Activated B cell treated with CpG ODN at 0.5 μM for 24 hours (primary cell): ENCODE measurements around the gene ASGR1. TPM values are rescaled to one million over a fixed set of nuclear protein-coding genes. Genes with fewer than 3 reads are reported as not detected.

Source experiments
- ATAC-seq: fragments of 200-7000 bp; cut with Tn5 transposase; one replicate; pipeline ENCODE4 v1.10.0; 2021; ENCODE audit warnings: low read depth, mild to moderate bottlenecking, moderate library complexity
- CTCF ChIA-PET: fragments of 350-600 bp; sonication (Branson Sonifier 250); formaldehyde crosslinking; loops from one replicate; lab custom pipeline; 2021; ENCODE audit warnings: antibody characterized with exemption; lab: Charles Lee
- POLR2A ChIA-PET: fragments of 350-600 bp; sonication (Branson Sonifier 250); formaldehyde crosslinking; loops from one replicate; lab custom pipeline; 2021; ENCODE audit warnings: antibody characterized with exemption; lab: Charles Lee
- DNase-seq: peaks from one replicate; pipeline ENCODE4 v3.0.0; 2022
- H3K27ac Mint-ChIP-seq: one replicate; pipeline ENCODE4 v1.8.0; 2020; ENCODE audit warnings: mixed read lengths
- H3K27me3 Mint-ChIP-seq: one replicate; pipeline ENCODE4 v1.8.0; 2021; ENCODE audit warnings: mixed read lengths
- H3K36me3 Mint-ChIP-seq: one replicate; pipeline ENCODE4 v1.8.0; 2021; ENCODE audit warnings: low read depth, mixed read lengths
- H3K4me1 Mint-ChIP-seq: one replicate; pipeline ENCODE4 v1.8.0; 2021; ENCODE audit warnings: mixed read lengths
- H3K4me3 Mint-ChIP-seq: one replicate; pipeline ENCODE4 v1.8.0; 2020; ENCODE audit warnings: mild to moderate bottlenecking, mixed read lengths
- H3K9me3 Mint-ChIP-seq: one replicate; pipeline ENCODE4 v1.8.0; 2020; ENCODE audit warnings: mixed read lengths
- CTCF ChIP-seq: fragments of 200-600 bp; IDR thresholded peaks from one replicate; pipeline ENCODE4 v1.8.0; 2022; ENCODE audit warnings: antibody characterized with exemption, mild to moderate bottlenecking
- intact Hi-C: fragments of 100-400 bp; cut with micrococcal nuclease; formaldehyde crosslinking; loops from one replicate; pipeline ENCODE4 v1.15.1; 2024
- total RNA-seq: library from RNA; stranded (reverse); gene quantifications from 2 replicates; pipeline ENCODE4 v1.2.3, GENCODE V29; 2022

Gene ASGR1
- not detected in 2 replicates for total RNA-seq

- Mint-ChIP-seq H3K9me3 (no peaks in the 10 kb centered on the region), H3K4me1 (peaks cover 9% of the 10 kb centered on the region), H3K4me3 (no peak within 1 kb of the TSS), H3K27ac (no peak within 1 kb of the TSS), H3K27me3 (peaks cover 15% of the 10 kb centered on the region), H3K36me3 (no peaks in the 10 kb centered on the region)
- ATAC-seq (no peak), DNase-seq (no peak)
- POLR2A ChIA-PET = no interaction called here
- intact Hi-C loops = no loop called here
- no peak for TF ChIP-seq CTCF
- CTCF ChIA-PET = interaction anchor here (1.7 kb wide), 1 partner anchor 175 kb away, joined by 3 read pairs; no protein-coding TSS in a partner anchor
These were observed at the start of gene ASGR1 for GRCh38 chr17:7179317-7180254. Gene ASGR1 (minus strand): TSS chr17:7179370. CDS start chr17:7178563, 807 bp downstream.

- Mint-ChIP-seq H3K4me1 (peaks cover 22% of the 10 kb centered on the region), H3K4me3 (no peak overlapping the region), H3K36me3 (peaks cover 64% of the 10 kb centered on the region), H3K9me3 (no peaks in the 10 kb centered on the region), H3K27me3 (no peaks in the 10 kb centered on the region), H3K27ac (no peak overlapping the region)
- POLR2A ChIA-PET = no interaction called here
- CTCF ChIA-PET = no interaction called here
- no peak for TF ChIP-seq CTCF
- DNase-seq (no peak), ATAC-seq (no peak)
- intact Hi-C loops = no loop called here
These were observed 49.8 kb upstream of the ASGR1 start for GRCh38 chr17:7228920-7229319.

- no peak for TF ChIP-seq CTCF
- H3K36me3 Mint-ChIP-seq = peaks cover 79% of the 10 kb centered on the region
- no peak overlapping the region for H3K4me3 Mint-ChIP-seq
- ChIA-PET POLR2A (interaction anchor here (0.6 to 10.5 kb wide), 2 partner anchors 10 to 460 kb away, joined by 3 to 245 read pairs; partner anchors contain the start of genes DVL2, GABARAP, PHF23 and TP53), CTCF (no interaction called here)
- intact Hi-C loops = no loop called here
- DNase-seq (no peak), ATAC-seq (no peak)
- H3K27ac Mint-ChIP-seq = no peak overlapping the region
- H3K27me3 Mint-ChIP-seq = no peaks in the 10 kb centered on the region
- H3K9me3 Mint-ChIP-seq = no peaks in the 10 kb centered on the region
- peaks cover 4% of the 10 kb centered on the region for H3K4me1 Mint-ChIP-seq
These were observed 47.8 kb upstream of the ASGR1 start for GRCh38 chr17:7226721-7227710.

- H3K9me3 Mint-ChIP-seq = no peaks in the 10 kb centered on the region
- H3K4me3 Mint-ChIP-seq = no peak overlapping the region
- H3K27ac Mint-ChIP-seq = no peak overlapping the region
- intact Hi-C loops = no loop called here
- DNase-seq = no peak
- peaks cover 8% of the 10 kb centered on the region for H3K4me1 Mint-ChIP-seq
- no peak for TF ChIP-seq CTCF
- ChIA-PET POLR2A (interaction anchor here (10.5 kb wide), 1 partner anchor 11 kb away, joined by 245 read pairs; the partner anchor contains the start of genes DVL2, GABARAP and PHF23), CTCF (no interaction called here)
- ATAC-seq = no peak
- H3K27me3 Mint-ChIP-seq = no peaks in the 10 kb centered on the region
- peaks cover 85% of the 10 kb centered on the region for H3K36me3 Mint-ChIP-seq
These were observed 46.7 kb upstream of the ASGR1 start for GRCh38 chr17:7225711-7226331.
